SHP77 (cell line): Measurements from ENCODE around the gene EDC4.
"Not testable (repeated sequence)": the region's sequence is repeated elsewhere in the genome, so short reads cannot be mapped to it uniquely, and the experiment has no call there.

Experiments
- DNase-seq, 2 experiments: peaks; one replicate each; lab custom pipeline; 2025; lab: John Stamatoyannopoulos, UW

EDC4 gene

DNA sequence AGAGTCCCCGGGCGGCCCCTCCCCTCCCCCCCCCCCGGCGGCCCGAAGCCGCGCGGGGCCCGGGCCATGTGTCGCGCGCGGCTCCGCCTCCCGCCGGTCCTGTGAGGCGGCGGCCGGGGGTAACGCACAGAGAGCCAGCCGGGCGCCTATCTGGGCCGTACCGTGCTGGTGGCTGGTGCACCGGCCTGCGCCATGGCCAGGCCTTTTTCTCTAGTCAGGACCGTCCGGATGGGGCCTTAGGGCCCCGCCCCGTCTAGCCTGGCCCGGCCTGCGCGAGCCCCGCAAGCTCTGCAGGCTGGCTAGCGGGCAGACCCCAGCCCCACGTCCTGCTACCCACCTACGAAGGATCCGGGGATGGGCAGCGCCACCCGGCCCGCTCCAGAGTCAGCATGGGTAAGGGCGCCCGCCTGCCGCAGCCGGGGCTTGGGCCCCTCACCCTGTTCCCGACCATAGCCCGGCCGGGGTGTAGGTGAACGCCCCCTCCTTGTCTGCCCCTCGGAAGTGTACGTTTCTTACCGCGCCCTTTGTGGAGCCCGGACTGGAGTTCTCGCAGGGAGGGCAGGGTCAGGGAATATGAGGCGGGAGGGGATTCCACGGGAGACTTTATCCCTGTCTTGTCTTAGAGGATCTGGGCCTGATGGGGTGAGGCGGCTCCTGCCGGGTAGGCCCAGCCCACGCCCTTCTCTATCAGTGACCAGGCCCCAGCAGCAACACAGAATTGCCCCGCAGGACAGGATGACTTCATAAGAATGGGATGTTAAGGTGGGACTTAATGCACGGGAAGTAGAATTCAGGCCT, 25.6 kb upstream of the EDC4 start, which contains the start of gene CENPT:
Gene CENPT (minus strand): TSS at position 630 of the 798 bp plus-strand sequence. CDS start 13,834 bp downstream, outside the sequence.
- peak in 1 of 2 experiments; percentile 57 for DNase-seq

DNA sequence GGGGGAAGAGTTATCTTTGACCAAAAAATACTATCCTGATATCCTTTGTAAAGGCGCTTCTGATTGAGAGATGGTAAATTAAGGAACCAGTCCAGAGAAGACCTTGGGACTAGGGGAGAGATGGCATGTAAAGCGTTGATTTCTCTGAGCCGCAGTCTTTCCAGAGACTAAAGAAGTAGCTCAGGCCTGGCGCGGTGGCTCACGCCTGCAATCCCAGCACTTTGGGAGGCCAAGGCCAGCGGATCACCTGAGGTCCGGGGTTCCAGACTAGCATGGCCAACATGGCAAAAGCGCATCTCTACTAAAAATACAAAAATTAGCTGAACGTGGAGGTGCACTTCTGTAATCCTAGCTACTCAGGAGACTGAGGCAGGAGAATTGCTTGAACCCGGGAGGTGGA, 24.7 kb upstream of the EDC4 start:
- DNase-seq: no peak

DNA sequence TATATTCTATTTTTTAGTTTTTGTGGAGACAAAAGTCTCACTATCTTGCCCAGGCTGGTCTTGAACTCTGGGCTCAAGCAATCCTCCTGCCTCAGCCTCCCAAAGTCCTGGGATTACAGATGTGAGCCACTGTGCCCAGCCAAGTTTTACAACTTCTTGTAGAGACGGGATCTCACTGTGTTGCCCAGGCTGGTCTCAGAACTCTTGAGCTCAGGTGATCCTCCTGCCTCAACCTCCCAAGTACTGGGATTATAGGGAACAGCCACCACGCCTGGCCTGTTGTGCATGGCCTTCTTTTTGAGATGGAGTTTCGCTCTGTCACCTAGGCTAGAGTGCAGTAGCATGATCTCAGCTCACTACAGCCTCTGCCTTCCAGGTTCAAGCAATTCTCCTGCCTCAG, 19.2 kb upstream of the EDC4 start:
- no peak for DNase-seq

DNA sequence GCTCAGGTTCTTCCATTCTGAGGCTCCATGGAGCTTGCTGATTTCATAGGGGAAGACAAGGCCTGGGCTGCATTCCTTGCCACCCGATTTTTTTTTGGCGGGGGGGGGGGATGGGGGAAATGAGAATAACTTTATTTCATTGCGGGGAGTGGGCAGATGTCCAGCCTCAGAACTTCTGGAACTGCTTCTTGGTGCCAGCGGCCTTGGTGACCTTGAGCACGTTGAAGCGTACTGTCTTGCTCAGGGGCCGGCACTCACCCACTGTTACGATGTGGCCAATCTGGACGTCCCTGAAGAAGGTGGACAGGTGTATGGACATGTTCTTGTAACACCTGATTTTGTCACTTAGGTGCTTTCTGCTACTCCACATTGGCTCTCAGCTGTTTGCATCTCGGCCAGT, 17.1 kb upstream of the EDC4 start:
- DNase-seq: no peak

DNA sequence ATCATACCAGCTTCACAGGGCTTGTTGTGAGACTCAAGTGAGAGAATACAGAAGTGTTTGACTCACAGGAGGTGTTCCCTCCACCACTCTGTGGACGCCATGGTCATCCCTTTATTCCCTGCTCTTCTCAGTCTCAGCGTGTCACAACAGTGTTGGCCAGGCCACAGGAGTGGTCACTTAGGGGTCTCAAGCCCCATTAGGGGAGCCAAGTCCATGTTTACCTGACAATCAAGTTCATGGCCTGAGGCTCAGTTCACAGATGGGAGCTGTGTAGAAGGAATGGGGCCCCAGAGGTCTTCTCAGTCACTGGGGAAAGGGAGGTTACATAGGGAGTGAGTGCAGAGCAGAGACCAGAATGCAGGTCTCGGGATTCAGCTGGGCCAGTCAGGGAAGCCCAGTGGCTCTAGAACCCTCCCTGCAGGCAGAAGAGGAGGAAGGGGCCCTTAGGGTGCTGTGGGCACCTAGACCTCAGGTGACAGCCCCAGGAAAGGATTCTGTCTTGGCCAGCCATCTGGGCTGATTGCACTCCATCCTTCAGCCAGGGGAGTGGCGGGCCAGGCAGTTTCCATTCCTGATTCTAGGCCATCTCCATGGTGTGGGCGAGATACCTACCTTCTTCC, 15.8 kb upstream of the EDC4 start:
- DNase-seq: no peak

DNA sequence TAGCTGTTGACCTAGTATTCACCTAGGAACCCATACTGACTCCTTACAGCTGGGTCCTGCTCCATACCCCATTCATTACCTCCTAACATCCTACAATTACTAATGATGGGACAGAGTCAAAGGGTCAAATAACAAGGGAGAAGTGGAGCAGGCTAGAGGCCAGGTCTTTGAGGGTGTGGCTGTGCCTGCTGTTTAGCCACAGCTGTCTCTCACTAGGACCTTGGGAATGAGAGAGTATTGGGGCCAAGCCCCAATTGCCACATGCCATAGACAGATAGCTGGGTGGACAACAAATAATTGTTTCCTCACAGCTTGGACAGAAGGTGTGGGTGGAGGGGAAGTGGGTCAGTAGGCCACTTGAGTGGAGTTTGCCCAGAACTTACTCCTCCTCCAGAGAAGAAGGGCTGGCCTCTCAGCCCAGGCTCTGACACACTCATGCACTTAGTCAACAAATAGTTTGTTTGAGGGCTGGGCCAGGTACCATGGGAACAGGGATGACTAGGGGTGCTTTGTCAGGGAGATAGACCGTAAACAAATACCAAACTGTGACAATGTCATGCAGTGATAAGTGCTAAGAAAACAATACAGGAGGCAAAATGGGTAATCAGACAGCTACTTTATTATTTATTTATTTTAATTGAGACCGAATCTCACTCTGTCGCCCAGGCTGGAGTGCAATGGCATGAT, 15.2 kb upstream of the EDC4 start:
- no peak for DNase-seq

DNA sequence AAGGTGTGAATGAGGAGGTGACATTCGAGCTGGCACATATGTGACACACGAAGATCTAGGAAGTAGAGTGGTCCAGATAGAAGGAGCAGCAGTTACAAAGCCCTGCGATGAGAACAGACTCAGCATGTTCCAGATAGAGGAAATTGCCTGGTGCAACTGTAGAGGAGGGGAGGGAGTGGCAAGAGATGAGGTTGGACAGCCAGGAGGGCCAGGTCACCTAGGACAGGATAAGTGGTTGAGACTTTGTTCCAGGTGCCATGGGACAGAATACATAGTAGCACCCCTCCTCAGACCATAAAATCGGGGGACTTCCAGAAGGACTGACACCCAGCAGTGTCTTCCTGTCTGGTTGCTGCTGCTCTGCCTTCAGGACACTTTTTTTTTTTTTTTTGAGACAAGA, 14.4 kb upstream of the EDC4 start:
- no peak for DNase-seq

DNA sequence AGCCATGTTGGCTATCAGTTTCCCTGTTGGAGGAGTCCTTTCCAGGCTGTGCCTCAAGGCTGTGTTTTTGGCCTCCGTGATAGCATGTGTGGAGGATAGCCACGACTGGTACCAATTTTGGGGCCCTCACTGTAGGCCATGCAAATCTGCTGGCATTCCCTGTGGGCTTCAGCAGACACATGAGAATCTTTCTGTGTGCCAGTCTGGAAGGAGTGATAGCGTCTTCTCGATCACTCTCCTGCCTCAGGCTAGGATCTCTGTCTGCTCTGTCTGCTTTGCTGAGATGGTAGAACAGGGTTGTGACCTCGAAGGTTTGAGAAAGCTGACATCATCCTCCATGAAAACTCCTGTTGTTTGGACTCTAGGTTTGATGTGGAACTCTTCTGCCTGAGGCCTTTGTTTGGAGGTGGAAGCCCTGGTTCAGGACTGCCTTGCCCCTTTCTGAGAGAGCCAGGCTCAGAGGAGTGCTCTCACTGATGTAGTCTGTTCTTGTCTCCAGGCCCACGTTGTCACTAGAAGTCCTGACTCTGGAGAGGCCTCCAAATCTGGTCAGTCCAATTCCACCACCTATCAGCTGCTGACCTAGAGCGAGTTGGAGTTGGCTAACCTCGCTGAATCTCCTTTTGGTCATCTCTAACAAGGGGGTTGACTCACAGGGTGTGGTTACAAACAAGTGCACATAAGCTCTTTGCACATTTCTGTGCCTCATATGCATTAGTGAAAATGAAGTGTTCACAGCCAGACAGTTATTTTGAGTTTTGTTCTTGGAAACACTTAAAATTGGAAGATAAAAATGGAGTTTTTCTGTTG, 12.1 kb upstream of the EDC4 start:
- DNase-seq: no peak

DNA sequence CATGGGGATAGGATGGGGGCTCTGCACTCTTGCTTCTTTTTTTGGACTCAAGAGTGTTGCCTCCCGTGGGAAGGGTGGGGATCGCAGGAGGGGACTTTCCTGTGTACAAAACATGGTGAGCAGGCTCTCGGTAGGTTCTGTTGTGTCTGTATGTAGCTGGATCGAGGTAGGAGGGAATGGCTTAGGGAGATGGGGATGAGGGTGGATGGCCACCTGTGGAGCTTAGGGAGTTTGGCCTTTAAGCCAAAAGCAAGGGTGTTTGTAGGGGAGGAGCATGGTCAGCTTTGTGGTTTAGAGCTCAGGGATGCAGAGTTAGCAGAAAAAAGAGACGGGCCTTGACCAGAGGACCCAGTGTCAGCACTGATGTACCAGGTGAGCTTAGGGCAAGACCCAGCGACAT, 11.0 kb upstream of the EDC4 start:
- no peak for DNase-seq

DNA sequence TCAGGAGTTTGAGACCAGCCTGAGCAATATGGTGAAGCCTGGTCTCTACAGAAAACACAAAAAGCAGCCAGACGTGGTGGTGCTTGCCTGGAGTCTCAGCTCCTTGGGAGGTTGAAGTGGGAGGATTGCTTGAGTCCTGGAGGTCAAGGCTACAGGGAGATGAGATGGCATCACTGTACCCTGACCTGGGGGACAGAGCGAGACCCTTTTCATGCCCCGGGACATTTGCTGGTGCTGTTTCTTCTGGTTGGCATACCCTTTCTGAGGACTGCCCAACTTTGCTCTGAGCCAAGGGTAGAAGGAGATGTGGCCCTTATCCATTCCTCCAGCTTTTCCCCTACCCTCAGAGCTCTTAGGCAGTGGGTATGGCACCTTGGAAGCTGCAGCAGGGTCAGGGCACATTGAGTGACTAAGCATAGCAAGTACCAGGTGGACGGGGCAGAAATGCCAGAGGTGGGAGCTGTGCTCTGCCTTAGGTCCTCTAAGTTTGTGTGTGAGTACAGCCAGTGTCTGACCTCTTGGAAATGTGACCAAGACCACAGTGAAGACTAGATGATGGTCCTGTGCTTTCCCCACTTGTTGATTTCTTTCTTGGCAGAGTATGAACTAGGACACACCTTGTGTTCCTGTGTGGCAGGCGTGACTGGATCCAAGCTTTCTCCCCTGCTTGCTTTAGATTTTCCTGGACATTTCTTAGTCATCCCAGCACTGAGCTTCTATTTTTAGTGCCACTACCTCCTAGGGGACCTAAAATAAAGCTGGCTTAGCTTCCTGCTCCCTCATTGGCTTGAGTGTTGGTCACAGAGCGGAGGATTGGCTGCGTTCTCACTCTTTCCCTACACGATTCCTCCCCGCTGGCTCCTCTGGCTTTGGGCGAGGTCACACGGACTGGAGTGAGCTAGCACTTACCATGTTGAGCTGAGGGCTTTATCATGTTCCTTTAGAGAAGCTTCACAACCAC, 9.9 kb upstream of the EDC4 start:
- DNase-seq: no peak

DNA sequence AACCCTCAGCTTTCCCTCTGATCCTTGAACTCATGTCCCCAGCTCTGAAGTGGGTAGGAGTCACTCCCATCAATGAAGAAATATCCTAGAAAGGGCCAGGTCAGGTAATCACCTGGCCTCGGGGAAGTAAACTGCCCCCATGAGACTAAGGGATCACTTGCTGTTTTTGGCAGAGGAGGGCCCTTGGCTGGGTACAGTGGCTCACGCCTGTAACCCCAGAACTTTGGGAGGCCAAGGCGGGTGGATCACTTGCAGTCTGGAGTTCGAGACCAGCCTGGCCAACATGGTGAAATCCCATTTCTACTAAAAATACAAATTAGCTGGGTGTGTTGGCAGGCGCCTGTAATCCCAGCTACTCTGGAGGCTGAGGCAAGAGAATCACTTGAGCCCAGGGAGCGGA, 8.8 kb upstream of the EDC4 start:
- DNase-seq: not testable (repeated sequence)

DNA sequence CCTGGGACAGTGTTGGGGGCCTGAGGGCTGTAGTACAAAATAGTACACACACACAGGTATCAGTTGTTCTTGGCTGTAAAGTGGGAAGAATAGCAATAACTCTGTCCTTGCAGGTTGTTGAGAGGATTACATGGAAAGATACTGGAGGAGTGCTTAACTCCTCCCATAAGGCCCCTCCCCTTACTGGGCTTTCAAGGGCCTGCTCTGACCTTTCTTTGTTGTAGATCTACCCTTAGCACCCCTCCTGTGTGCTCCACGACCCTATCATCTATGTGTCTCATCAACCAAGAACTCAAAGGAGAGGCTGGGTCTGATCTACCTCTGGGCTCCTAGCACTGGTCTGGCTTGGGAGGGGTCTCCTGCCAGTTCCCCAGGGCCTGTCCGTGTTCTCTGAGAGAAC, 8.3 kb upstream of the EDC4 start:
- no peak for DNase-seq

DNA sequence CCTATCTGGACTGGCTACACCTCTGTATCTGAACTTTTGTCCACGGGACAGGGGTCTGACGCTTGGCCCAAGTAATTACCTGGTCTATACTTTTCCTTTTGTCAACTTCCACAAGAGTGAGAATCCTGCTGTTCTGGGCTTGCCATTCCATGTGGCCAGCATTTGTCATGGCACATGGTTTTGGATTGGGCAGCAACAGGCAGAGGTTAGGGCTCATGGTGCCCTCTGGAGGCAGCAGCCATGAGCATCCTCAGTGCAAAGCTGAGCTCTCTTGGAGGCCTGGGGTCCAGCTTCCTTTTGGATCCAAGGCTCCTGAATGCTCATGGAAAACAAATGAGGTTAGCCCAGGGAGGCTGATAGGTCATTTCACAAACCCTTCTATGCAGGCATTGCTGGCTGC, 7.5 kb upstream of the EDC4 start:
- peak; percentile 11 for DNase-seq

DNA sequence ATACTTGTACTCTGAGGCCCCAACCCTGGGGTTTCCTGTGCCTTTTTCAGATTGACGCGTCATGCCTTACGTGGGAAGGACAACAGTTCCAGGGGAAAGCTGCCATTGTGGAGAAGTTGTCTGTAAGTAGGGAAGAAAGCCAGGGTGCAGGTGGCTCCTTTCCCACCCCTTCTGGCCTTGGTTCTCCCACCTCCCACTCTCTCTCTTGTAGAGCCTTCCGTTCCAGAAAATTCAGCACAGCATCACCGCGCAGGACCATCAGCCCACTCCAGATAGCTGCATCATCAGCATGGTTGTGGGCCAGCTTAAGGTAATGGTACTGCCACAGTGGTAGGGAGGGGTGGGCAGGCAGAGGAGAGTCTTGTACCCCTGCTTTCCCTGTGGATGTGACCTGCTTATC, 4.6 kb upstream of the EDC4 start:
- DNase-seq: no peak

DNA sequence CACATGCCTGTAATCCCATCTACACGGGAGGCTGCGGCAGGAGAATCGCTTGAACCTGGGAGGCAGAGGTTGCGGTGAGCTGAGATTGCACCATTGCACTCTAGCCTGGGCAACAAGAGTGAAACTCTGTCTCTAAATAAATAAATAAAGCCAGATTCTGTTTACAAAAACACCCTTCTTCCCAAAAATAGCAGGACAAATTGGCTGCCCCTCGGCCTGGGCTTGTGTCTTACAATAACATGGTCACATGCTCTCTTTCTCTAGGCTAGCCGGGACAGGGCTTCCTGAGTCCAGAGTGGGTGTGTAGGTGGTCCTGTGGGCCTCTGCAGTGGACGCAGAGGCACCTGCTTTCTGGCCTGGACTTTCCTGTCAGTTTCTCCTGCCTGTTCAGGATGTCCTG, 3.2 kb upstream of the EDC4 start:
- no peak for DNase-seq

DNA sequence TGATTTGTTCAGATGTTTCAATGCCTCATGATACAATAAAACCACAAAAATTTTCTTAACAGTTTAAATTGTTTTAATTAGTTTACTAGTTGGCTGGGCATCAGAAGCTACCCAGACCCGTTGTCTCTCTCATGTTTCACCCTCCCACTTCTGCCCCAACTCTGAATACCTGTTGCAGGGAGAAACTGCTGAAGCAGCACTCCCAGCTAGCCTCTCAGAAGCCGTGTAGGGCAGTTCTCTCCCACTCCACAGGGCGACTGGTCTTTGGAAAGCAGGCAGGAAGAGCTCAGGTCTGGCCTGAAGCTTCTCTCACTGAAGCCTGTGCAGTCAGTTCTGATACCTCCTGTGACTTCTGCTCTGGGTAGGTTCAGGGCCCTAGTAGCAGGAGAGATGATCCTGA, 1.6 kb upstream of the EDC4 start:
- no peak for DNase-seq

DNA sequence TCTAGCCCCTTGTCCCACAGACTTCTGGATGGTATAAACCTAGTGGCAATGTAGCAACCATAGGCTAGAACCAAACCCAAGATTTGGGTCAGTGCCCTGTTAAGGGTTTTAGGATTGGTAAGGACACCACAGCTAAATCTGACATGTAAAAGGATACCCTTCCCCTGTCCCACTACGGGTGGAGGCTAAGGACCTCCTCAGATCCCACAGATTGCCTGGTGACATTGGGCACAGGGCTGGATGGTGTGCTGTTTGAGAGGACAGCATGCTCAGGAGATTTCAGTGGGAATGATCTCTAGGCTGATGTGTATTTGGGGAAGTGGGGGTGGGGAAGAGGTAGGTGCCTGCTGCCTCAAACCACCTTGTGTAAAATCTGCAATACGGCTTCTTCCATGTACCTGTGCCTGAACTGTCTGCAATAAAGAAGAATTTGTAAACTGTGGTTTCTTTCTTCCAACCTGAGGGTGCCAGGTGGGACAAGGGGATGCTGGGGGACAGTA, 671 bp upstream of the EDC4 start:
- DNase-seq: no peak

DNA sequence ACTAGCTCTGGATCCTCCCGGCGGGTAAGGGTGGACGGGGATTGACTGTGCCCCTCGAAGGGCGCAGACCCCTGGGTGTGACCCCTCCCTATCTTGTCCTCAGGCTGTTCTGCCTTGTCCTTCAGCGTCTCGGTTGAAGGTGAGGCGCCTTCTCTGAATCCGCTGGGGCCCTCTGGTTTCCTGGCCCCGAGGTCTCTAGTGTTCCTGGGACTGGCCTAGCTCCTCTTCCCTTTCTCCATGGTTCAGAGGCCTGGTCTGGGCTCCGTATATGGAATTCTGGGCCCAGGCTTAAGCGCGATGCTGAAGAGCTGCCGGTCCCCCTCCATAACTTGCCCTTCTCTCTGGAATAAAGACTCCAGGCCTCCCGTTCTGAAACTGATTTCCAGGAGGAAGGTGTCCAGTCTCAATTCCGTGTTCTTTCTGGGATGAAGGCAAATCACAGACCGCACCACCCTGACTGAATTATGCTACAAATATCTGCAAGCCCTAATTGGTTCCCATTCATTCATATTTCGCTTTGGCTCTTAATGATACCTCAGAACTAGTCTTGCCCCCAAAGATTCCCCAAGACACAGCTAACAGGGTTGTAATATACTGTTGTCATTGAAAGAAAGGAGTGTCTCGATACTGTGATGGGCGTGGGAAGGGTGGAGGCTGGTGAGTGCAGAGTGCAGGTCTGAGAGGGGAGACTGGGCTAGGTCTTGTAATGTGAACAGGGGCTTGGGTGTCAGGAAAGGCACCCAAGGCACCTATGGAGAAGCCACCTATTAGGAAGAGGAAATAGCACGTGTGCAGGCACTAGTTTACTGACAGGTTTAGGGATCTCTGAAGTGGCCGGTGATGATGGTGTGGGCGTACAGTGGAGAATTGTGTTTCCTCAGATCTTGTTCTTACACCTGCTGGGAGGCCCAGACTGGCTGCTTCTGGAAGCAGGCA, 851 bp downstream of the EDC4 start:
- DNase-seq: no peak

DNA sequence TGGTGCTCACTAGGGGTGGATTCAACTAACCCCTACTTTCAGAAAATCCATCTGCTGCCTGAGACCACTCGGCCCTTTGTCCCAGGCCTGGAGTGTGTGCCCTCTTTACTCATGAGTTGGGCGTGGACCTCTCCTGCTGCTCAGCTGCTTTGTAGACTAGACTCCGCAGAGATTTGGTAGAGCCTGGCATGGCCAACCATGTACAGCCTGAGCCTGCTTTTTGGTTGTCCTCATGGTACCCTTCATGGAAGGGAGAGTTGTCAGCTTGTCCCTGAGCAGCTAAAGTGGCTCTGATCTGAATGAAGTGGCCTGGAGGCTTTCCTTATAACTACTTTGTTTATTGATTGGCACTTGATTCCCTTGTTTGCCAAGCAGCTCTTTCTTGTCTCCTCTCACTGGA, 1.5 kb downstream of the EDC4 start:
- DNase-seq: no peak

DNA sequence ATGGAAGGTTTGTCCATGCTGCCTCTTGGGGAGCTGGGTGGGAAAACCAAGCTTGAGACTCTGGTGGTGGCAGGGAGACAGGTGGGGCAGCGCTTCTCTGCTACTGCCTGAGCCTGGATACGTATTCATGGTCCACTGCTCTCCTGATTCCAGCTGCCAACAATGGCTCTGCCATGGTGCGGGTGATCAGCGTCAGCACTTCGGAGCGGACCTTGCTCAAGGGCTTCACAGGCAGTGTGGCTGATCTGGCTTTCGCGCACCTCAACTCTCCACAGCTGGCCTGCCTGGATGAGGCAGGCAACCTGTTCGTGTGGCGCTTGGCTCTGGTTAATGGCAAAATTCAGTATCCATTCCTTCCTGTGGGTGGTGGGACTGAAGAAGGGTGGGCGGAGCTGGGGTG, 4.2 kb downstream of the EDC4 start:
- DNase-seq: no peak
